H1 (cell line): ENCODE data around the gene B9D2. TPM values are rescaled to one million over a fixed set of nuclear protein-coding genes. Genes with fewer than 3 reads are reported as not detected.

ENCODE experiments used
- ASH2L ChIP-seq: fragments of 200-600, 300-600 bp; sonication (generic); IDR thresholded peaks from one replicate; pipeline ENCODE4 v1.7.1; 2017; ENCODE audit warnings: low read length
- ATF3 ChIP-seq: IDR thresholded peaks from 2 replicates; pipeline ENCODE4 v1.6.1; 2011; ENCODE audit warnings: low read depth, mild to moderate bottlenecking, low read length; ENCODE audit not compliant: insufficient read depth
- BRCA1 ChIP-seq: IDR thresholded peaks from 2 replicates; pipeline ENCODE4 v1.6.1; 2012; ENCODE audit warnings: low read depth, low read length, improper control_type of control experiment
- EZH2 ChIP-seq: fragments of 200-600 bp; sonication (generic); IDR thresholded peaks from 2 replicates; pipeline ENCODE4 v1.7.1; 2012; ENCODE audit warnings: low read depth, mild to moderate bottlenecking, moderate library complexity, low read length, inconsistent platforms; ENCODE audit not compliant: severe bottlenecking
- GABPA ChIP-seq: IDR thresholded peaks from 2 replicates; pipeline ENCODE4 v1.6.1; 2011; ENCODE audit warnings: mild to moderate bottlenecking, low read length, moderate library complexity, borderline replicate concordance; ENCODE audit not compliant: insufficient read depth
- HDAC6 ChIP-seq: IDR thresholded peaks from one replicate; pipeline ENCODE4 v1.7.1; 2012; ENCODE audit warnings: low read depth, mild to moderate bottlenecking, inconsistent platforms, low read length, moderate library complexity
- SAP30 ChIP-seq: fragments of 300-600 bp; sonication (generic); IDR thresholded peaks from 2 replicates; pipeline ENCODE4 v1.7.1; 2012; ENCODE audit warnings: low read length, moderate library complexity, mild to moderate bottlenecking, inconsistent platforms; ENCODE audit not compliant: insufficient read depth, insufficient replicate concordance
- polyA plus RNA-seq, 7 experiments: library from polyadenylated mRNA; depleted of rRNA in 3 of 7; stranded (reverse) in 5 of 7; unstranded in 2 of 7; fragments of >200 nt in 5 of 7; fragments of 200-250 nt in 2 of 7; gene quantifications; 1 replicate in 5 of 7; 2 replicates in 1 of 7; 4 replicates in 1 of 7; pipeline versions ENCODE4 v1.2.1 to v1.2.3, GENCODE V29; 2011 to 2013; ENCODE audit warnings: missing spikeins in 2 of 7, mixed read lengths in 2 of 7
- total RNA-seq: library from RNA; stranded (reverse); fragmentation: NEBNext Ultra II Directional; extraction: Animal tissue kit (Norgen Biotek cat#: 25700); gene quantifications from 2 replicates; pipeline ENCODE4 v1.2.1, GENCODE V29; 2021

The B9D2 gene
- total and polyA plus RNA-seq, 2 of the 8 experiments (the other 6 are each of a cell fraction or from before 2014, with no cell fraction given): 4.9 to 6.3 TPM

- TF ChIP-seq EZH2 (no peak), HDAC6 (no peak), GABPA (no peak), ATF3 (no peak), ASH2L (no peak), SAP30 (no peak), BRCA1 (no peak)
- TF ChIP-seq, all 59 proteins: peak for 0
Observed at GRCh38 chr19:41325640-41325946, 38.4 kb downstream of the B9D2 start (continued).
